ENCODE data around the gene PDZD8.
A peak's percentile ranks its signal among the peaks of the same experiment; 100 is the strongest.
"Not testable (repeated sequence)": the region's sequence is repeated elsewhere in the genome, so short reads cannot be mapped to it uniquely, and the experiment has no call there.

Gene PDZD8

GRCh38 chr10:117239721-117240620 is 135.3 kb downstream of the PDZD8 start:
- H3K27me3 Mint-ChIP-seq, result peaks cover 35 to 39% of the 10 kb centered on the region in 2 donors
- no peaks in the 10 kb centered on the region for H3K36me3 Mint-ChIP-seq
- H3K4me3 Mint-ChIP-seq, result no peak overlapping the region
- H3K9me3 Mint-ChIP-seq, result peaks cover 9 to 17% of the 10 kb centered on the region in 2 donors
- ATAC-seq (replicated peaks) (no peak), DNase-seq (no peak)
- H3K4me1 Mint-ChIP-seq, result peaks cover 5 to 10% of the 10 kb centered on the region in 2 donors
- no peak overlapping the region for H3K27ac Mint-ChIP-seq

GRCh38 chr10:117239051-117239450 is 136.2 kb downstream of the PDZD8 start:
- Mint-ChIP-seq H3K27me3 (peaks cover 26 to 29% of the 10 kb centered on the region in 2 donors), H3K4me3 (no peak overlapping the region), H3K27ac (no peak overlapping the region), H3K9me3 (peaks cover 9 to 17% of the 10 kb centered on the region in 2 donors), H3K36me3 (no peaks in the 10 kb centered on the region), H3K4me1 (peaks cover 5 to 10% of the 10 kb centered on the region in 2 donors)
- no peak for DNase-seq
- no peak for ATAC-seq (replicated peaks)

- ATAC-seq (replicated peaks), result peak; percentile 79 to 85
- no peak overlapping the region for H3K4me3 Mint-ChIP-seq
- H3K27me3 Mint-ChIP-seq, result peaks cover 25 to 26% of the 10 kb centered on the region in 2 donors
- no peak overlapping the region for H3K27ac Mint-ChIP-seq
- H3K36me3 Mint-ChIP-seq, result no peaks in the 10 kb centered on the region
- peaks cover 9 to 17% of the 10 kb centered on the region in 2 donors for H3K9me3 Mint-ChIP-seq
- DNase-seq, result no peak
- peaks cover 5 to 10% of the 10 kb centered on the region in 2 donors for H3K4me1 Mint-ChIP-seq
These were observed 137.7 kb downstream of the PDZD8 start for GRCh38 chr10:117237401-117237991.

- H3K4me1 Mint-ChIP-seq; H3K9me3 Mint-ChIP-seq; DNase-seq; ATAC-seq (replicated peaks); H3K36me3 Mint-ChIP-seq; H3K27ac Mint-ChIP-seq; H3K4me3 Mint-ChIP-seq: not testable (repeated sequence)
- peaks cover 51 to 59% of the 10 kb centered on the region in 2 donors for H3K27me3 Mint-ChIP-seq
These were observed 145.1 kb downstream of the PDZD8 start for GRCh38 chr10:117230107-117230506.

GRCh38 chr10:117228210-117228609 is 147.0 kb downstream of the PDZD8 start:
- Mint-ChIP-seq H3K4me3 (no peak overlapping the region), H3K27ac (no peak overlapping the region), H3K4me1 (no peaks in the 10 kb centered on the region), H3K27me3 (peaks cover 48 to 54% of the 10 kb centered on the region in 2 donors), H3K36me3 (no peaks in the 10 kb centered on the region), H3K9me3 (peaks cover 4 to 8% of the 10 kb centered on the region in 2 donors)
- DNase-seq (no peak), ATAC-seq (replicated peaks) (no peak)
